Psoas muscle (tissue), 8 donors: ENCODE data around the gene NEK6. TPM values are rescaled to one million over a fixed set of nuclear protein-coding genes. Genes with fewer than 3 reads are reported as not detected.

Experiments used
- ATAC-seq, 4 donors: fragments of 200-7000 bp; cut with Tn5 transposase; one replicate each; pipeline ENCODE4 v1.9.1; 2020; ENCODE audit warnings: moderate library complexity in 3 of 4, mild to moderate bottlenecking in 2 of 4
- DNase-seq, 2 donors: peaks; one replicate each; pipeline ENCODE4 v3.0.0-alpha.2; 2020
- H3K27ac ChIP-seq: fragments of 200-600 bp; one replicate; pipeline ENCODE4 v1.8.0; 2022
- H3K27me3 ChIP-seq, 3 donors: fragments of 200-600 bp in 1 of 3; one replicate each; pipeline versions ENCODE4 v1.6.1 to v1.8.0; 2013 to 2022; ENCODE audit warnings: low read length in 2 of 3, mild to moderate bottlenecking in 2 of 3, moderate library complexity in 1 of 3; ENCODE audit not compliant: insufficient read depth in 3 of 3
- H3K36me3 ChIP-seq, 2 donors: fragments of 200-600 bp in 1 of 2; one replicate each; pipeline versions ENCODE4 v1.6.1 to v1.8.0; 2013 to 2022; ENCODE audit warnings: low read depth in 1 of 2, mild to moderate bottlenecking in 1 of 2, moderate library complexity in 1 of 2; ENCODE audit not compliant: insufficient read depth in 1 of 2
- H3K4me1 ChIP-seq: fragments of 200-600 bp; one replicate; pipeline ENCODE4 v1.8.0; 2022
- H3K4me3 ChIP-seq: fragments of 200-600 bp; one replicate; pipeline ENCODE4 v1.8.0; 2022; ENCODE audit warnings: mild to moderate bottlenecking
- H3K9me3 ChIP-seq: fragments of 200-600 bp; one replicate; pipeline ENCODE4 v1.8.0; 2022
- WGBS, 3 donors: extraction: QIAGEN DNeasy Blood & Tissue Kit; methylation state at CpG; one replicate each; pipeline versions ENCODE4 v1.1.6 to v1.1.7; 2013; 5-methylcytosine and 5-hydroxymethylcytosine counted together
- intact Hi-C, 2 donors: fragments of 100-400 bp; cut with DNase I; formaldehyde crosslinking; loops; one replicate each; pipeline versions ENCODE4 v1.11.0 to v1.14.2; 2022
- polyA plus RNA-seq, 3 donors: library from polyadenylated mRNA; stranded (reverse); fragments of 200-250 nt; gene quantifications; one replicate each; pipeline ENCODE4 v1.2.3, GENCODE V29; 2013
- total RNA-seq, 4 donors: library from RNA; stranded (reverse); fragmentation: NEBNext Ultra II Directional in 2 of 4; extraction: Animal tissue kit (Norgen Biotek cat#: 25700) in 2 of 4; gene quantifications; one replicate each; pipeline versions ENCODE4 v1.2.1 to v1.2.4, GENCODE V29; 2021 to 2023
- TF ChIP-seq, protein P1 (sequence below): fragments of 200-600 bp; IDR thresholded peaks from one replicate; pipeline ENCODE4 v1.8.0; 2022; ENCODE audit warnings: antibody characterized with exemption
- donor health status: healthy with polysubstance abuse.
- donor health status: DM: no; HTN: no; CAD: no; lungs with moderate emphysema.
- donor health status: Bipolar disorder and iron deficiency.
- donor health status: healthy.
- donor health status: DM: yes; HTN: yes; CAD: no.
- donor health status: DM: no; HTN: no; CAD: no.
- donor health status: DM: no; HTN: no; CAD: no.
- donor health status: DM: yes; HTN: yes; CAD: no.

Gene NEK6
- total and polyA plus RNA-seq, 7 donors, result 2.0 to 16.0 (median 5.3) TPM

DNA sequence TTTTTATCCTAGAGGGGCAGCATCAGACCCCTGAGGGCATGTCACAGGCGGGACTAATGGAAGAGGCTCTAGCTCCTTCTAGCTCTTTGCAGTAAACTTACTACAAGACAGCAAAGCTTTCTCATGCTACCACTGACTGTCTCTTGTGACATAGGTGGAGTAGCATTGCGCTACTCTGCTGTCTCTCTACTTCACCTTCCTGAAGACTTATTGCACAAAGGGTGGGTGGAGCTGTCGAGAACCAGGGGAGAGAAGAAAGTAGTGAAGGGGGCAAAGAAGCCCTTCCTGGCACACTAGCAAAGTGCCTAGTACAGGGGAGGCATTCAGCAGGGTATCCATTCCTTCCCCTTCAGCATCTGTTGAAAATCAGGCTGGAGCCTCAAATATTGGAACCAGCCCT is 36.1 kb upstream of the NEK6 start:
- Histone ChIP-seq H3K9me3 (no peaks in the 10 kb centered on the region), H3K4me1 (peaks cover 3% of the 10 kb centered on the region), H3K4me3 (no peak overlapping the region), H3K27ac (no peak overlapping the region), H3K27me3 (no peaks in the 10 kb centered on the region), H3K36me3 (no peaks in the 10 kb centered on the region)
- no peak for ATAC-seq
- 91 to 94% (median 93%) methylated on average over 3 of the region's 3 CpGs for WGBS, 3 donors
- DNase-seq, result peak in 1 of 2 donors; percentile 7
- intact Hi-C loops, result no loop called here
- TF ChIP-seq, protein P1, sequence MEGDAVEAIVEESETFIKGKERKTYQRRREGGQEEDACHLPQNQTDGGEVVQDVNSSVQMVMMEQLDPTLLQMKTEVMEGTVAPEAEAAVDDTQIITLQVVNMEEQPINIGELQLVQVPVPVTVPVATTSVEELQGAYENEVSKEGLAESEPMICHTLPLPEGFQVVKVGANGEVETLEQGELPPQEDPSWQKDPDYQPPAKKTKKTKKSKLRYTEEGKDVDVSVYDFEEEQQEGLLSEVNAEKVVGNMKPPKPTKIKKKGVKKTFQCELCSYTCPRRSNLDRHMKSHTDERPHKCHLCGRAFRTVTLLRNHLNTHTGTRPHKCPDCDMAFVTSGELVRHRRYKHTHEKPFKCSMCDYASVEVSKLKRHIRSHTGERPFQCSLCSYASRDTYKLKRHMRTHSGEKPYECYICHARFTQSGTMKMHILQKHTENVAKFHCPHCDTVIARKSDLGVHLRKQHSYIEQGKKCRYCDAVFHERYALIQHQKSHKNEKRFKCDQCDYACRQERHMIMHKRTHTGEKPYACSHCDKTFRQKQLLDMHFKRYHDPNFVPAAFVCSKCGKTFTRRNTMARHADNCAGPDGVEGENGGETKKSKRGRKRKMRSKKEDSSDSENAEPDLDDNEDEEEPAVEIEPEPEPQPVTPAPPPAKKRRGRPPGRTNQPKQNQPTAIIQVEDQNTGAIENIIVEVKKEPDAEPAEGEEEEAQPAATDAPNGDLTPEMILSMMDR, result no peak

DNA sequence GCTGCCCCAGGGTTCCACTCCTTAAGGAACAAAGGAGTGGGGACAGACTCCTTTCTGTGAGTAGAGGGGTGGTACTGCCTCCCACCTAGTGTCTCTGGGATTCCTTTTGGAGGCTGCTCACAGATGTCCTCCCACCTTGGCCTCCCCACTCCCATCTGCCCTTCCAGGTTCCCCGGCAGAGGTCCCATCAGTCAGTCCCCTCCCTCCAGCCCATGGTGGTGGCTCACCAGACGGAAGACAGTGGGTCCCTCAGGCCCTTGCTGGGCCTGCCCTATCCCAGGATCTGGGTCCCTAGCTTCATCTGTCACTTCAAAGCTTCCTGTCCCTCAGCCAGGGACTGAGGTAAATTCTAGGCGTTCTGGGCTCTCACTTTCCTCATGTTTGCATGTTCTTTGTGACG is 35.6 kb upstream of the NEK6 start:
- Histone ChIP-seq H3K9me3 (no peaks in the 10 kb centered on the region), H3K27ac (no peak overlapping the region), H3K36me3 (no peaks in the 10 kb centered on the region), H3K4me3 (no peak overlapping the region), H3K4me1 (peaks cover 3% of the 10 kb centered on the region), H3K27me3 (no peaks in the 10 kb centered on the region)
- TF ChIP-seq, protein P1, result no peak
- DNase-seq (peak in 1 of 2 donors; percentile 18), ATAC-seq (no peak)
- WGBS, 3 donors, result 81 to 90% (median 84%) methylated on average over 4 of the region's 4 CpGs
- intact Hi-C loops, result no loop called here

DNA sequence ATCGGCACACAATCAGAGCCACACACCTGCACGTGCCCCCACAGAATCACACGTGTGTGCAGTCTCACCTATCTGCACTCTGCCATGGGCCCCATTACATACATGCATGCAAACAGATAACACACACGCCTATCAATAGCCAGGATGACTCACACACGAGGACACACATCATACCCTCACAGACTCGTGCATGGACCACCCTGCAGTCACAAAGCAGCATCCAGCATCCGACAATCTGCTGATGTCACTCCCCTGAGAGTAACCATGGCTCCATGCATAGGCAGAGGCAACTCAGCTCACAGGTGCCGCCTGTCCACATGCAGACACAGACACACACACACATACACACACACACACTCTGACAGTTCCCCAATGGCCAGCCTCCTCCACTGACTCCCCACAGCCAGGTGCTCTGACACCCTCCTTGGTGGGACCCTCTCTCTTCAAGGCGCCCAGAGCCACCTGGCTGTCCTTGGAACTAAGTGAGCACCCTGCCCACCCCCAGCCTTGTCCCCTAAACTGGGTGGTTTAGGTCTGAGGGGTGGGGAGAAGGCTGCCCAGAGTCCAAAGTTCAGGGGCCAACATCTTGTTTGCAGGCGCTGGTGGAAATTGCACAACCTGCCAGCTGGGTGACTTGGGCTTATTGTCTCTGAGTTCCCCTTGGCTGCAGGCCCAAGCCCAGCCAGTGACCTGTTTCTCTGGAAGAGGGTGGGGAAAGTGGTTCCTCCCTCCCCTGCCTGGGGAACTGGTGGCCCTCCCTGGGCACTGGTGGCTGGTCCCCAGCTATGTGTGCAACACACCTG is 34.6 kb upstream of the NEK6 start:
- H3K36me3 ChIP-seq, result no peaks in the 10 kb centered on the region
- no peak overlapping the region for H3K4me3 ChIP-seq
- H3K4me1 ChIP-seq, result peaks cover 3% of the 10 kb centered on the region
- TF ChIP-seq, protein P1, result no peak
- DNase-seq (peak; percentile 79 to 84), ATAC-seq (peak in 3 of 4 donors; percentile 25 to 54 (median 49))
- 74 to 79% (median 78%) methylated on average over 10 of the region's 10 CpGs for whole genome bisulfite sequencing, 3 donors
- H3K27me3 ChIP-seq, result no peaks in the 10 kb centered on the region
- H3K27ac ChIP-seq, result no peak overlapping the region
- intact Hi-C loops, result no loop called here
- H3K9me3 ChIP-seq, result no peaks in the 10 kb centered on the region

DNA sequence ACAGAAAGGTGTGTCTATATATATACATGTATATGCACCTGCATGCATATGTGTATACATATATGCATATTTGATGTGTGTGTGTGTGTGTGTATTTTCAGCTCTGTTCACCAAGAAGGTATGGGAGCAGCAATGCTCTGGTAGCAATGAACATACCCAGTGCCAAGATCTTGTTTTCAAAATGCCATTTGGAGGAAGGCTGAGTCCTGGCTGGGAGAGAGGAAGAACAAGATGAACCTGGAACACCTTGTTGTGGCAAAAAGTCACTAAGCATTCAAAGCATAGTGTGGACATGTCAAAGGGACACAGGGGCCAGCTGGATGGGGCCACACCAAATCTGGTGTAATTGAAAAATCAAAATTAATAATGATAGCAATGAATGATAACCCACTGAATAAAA is 31.8 kb upstream of the NEK6 start:
- no peaks in the 10 kb centered on the region for H3K4me1 ChIP-seq
- intact Hi-C loops, result no loop called here
- H3K9me3 ChIP-seq, result no peaks in the 10 kb centered on the region
- no peaks in the 10 kb centered on the region for H3K27me3 ChIP-seq
- H3K4me3 ChIP-seq, result no peak overlapping the region
- no peak for ATAC-seq
- H3K27ac ChIP-seq, result no peak overlapping the region
- no peak for DNase-seq
- TF ChIP-seq, protein P1, result no peak
- H3K36me3 ChIP-seq, result no peaks in the 10 kb centered on the region

DNA sequence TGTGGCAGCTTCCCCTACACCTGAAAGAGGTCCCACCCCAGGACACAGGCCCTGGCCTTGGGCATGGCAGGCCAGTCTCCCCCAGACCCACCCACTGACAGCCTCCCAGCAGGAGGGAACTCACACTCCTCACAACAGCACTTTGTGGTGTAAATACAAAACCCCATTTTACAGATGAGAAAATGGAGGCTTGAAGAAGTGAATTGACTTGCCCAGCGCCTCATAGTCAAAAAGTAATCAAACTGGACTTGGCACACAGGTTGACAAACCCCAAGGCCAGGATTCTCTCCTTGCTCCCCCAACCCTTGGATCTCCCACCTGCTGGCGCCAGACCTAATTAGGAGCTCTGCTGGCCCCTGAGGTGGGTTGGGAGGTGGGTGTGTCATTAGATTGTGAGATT is 29.2 kb upstream of the NEK6 start:
- Histone ChIP-seq H3K27ac (no peak overlapping the region), H3K27me3 (peaks cover 0 to 1% (median 0%) of the 10 kb centered on the region in 3 donors), H3K9me3 (no peaks in the 10 kb centered on the region), H3K36me3 (no peaks in the 10 kb centered on the region), H3K4me3 (no peak overlapping the region), H3K4me1 (no peaks in the 10 kb centered on the region)
- TF ChIP-seq, protein P1, result no peak
- WGBS, 3 donors, result 74 to 100% (median 97%) methylated on average over 2 of the region's 2 CpGs
- DNase-seq, result no peak
- no peak for ATAC-seq
- intact Hi-C loops, result no loop called here
